SU-DHL-6 (cell line): ENCODE data around the gene MRPS22.

ENCODE experiments used
- H2AFZ ChIP-seq: fragments of 200-600 bp; sonication (generic); 2 replicates; pipeline ENCODE4 v1.6.1; 2014; ENCODE audit warnings: low read depth, mild to moderate bottlenecking, moderate library complexity, mixed read lengths, antibody characterized with exemption, low read length; ENCODE audit not compliant: severe bottlenecking
- H3F3A ChIP-seq: fragments of 200-600 bp; shearing (Covaris generic); 2 replicates; pipeline ENCODE4 v1.6.0; 2016; ENCODE audit warnings: antibody characterized with exemption, mild to moderate bottlenecking; ENCODE audit not compliant: insufficient read depth
- H3K27ac ChIP-seq: fragments of 200-600 bp; sonication (generic); 2 replicates; pipeline ENCODE4 v1.5.1; 2016; ENCODE audit warnings: low read depth, mild to moderate bottlenecking, low read length, moderate library complexity, mixed read lengths
- H3K27me3 ChIP-seq: fragments of 200-600 bp; sonication (generic), shearing (Covaris generic); 2 replicates; pipeline ENCODE4 v1.6.0; 2014; ENCODE audit warnings: mild to moderate bottlenecking, low read length
- H3K36me3 ChIP-seq: fragments of 200-600 bp; sonication (generic); 2 replicates; pipeline ENCODE4 v1.6.1; 2014; ENCODE audit warnings: mild to moderate bottlenecking, low read length, mixed read lengths
- H3K4me2 ChIP-seq: fragments of 300-600, 200-600 bp; shearing (Covaris generic), sonication (generic); 2 replicates; pipeline ENCODE4 v1.6.0; 2014; ENCODE audit warnings: low read length, low read depth, mild to moderate bottlenecking; ENCODE audit not compliant: poor library complexity, severe bottlenecking
- H3K4me3 ChIP-seq: fragments of 200-600 bp; sonication (generic); 2 replicates; pipeline ENCODE4 v1.5.1; 2014; ENCODE audit warnings: antibody characterized with exemption, low read length, mild to moderate bottlenecking, mixed read lengths; ENCODE audit not compliant: insufficient read depth, poor library complexity, severe bottlenecking
- H3K79me2 ChIP-seq: fragments of 200-600 bp; sonication (generic); 2 replicates; pipeline ENCODE4 v1.6.1; 2014; ENCODE audit warnings: mild to moderate bottlenecking, low read length, moderate library complexity; ENCODE audit not compliant: insufficient read depth
- H3K9ac ChIP-seq: fragments of 200-600 bp; sonication (generic); 2 replicates; pipeline ENCODE4 v1.7.0; 2014; ENCODE audit warnings: mild to moderate bottlenecking, low read length
- H3K9me2 ChIP-seq: fragments of 200-600 bp; sonication (generic); replicated peaks from 2 replicates; pipeline ENCODE4 v1.6.1; 2014; ENCODE audit warnings: low read length; ENCODE audit not compliant: insufficient read depth
- H3K9me3 ChIP-seq: fragments of 200-600 bp; sonication (generic); 2 replicates; pipeline ENCODE4 v1.6.1; 2014; ENCODE audit warnings: low read length, mixed read lengths; ENCODE audit not compliant: insufficient read depth
- H4K20me1 ChIP-seq: fragments of 200-600 bp; sonication (generic); 2 replicates; pipeline ENCODE4 v1.6.1; 2014; ENCODE audit warnings: low read depth, mild to moderate bottlenecking, antibody characterized with exemption, low read length, moderate library complexity, mixed read lengths
- EZH2phosphoT487 ChIP-seq: fragments of 200-600 bp; sonication (generic), shearing (Covaris generic); conservative IDR thresholded peaks from 2 replicates; pipeline ENCODE4 v1.6.1; 2018; ENCODE audit warnings: mild to moderate bottlenecking, antibody characterized with exemption, low read length, moderate library complexity, mixed read lengths
- TF ChIP-seq, protein P1 (sequence below): fragments of 200-600 bp; sonication (generic); IDR thresholded peaks from one replicate; pipeline ENCODE4 v1.5.1; 2017; ENCODE audit warnings: antibody characterized with exemption, mild to moderate bottlenecking, low read length, moderate library complexity; ENCODE audit not compliant: insufficient read depth, poor library complexity, severe bottlenecking

The MRPS22 gene

GRCh38 chr3:139374099-139374498, 30.3 kb downstream of the MRPS22 start:
- Histone ChIP-seq H3K27ac (no peak overlapping the region), H3K27me3 (no peaks in the 10 kb centered on the region), H3F3A (no peaks in the 10 kb centered on the region), H3K36me3 (peaks cover 65% of the 10 kb centered on the region), H2AFZ (no peak overlapping the region), H3K4me3 (no peak overlapping the region), H3K9ac (no peak overlapping the region), H3K79me2 (0 out of 2 replicates have a peak, but pooled peaks cover 2% of the 10 kb centered on the region), H4K20me1 (no peaks in the 10 kb centered on the region), H3K9me3 (no peaks in the 10 kb centered on the region), H3K9me2 (no peaks in the 10 kb centered on the region), H3K4me2 (no peak overlapping the region)
- TF ChIP-seq, protein P1, sequence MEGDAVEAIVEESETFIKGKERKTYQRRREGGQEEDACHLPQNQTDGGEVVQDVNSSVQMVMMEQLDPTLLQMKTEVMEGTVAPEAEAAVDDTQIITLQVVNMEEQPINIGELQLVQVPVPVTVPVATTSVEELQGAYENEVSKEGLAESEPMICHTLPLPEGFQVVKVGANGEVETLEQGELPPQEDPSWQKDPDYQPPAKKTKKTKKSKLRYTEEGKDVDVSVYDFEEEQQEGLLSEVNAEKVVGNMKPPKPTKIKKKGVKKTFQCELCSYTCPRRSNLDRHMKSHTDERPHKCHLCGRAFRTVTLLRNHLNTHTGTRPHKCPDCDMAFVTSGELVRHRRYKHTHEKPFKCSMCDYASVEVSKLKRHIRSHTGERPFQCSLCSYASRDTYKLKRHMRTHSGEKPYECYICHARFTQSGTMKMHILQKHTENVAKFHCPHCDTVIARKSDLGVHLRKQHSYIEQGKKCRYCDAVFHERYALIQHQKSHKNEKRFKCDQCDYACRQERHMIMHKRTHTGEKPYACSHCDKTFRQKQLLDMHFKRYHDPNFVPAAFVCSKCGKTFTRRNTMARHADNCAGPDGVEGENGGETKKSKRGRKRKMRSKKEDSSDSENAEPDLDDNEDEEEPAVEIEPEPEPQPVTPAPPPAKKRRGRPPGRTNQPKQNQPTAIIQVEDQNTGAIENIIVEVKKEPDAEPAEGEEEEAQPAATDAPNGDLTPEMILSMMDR: no peak
- no peak for TF ChIP-seq EZH2phosphoT487

DNA sequence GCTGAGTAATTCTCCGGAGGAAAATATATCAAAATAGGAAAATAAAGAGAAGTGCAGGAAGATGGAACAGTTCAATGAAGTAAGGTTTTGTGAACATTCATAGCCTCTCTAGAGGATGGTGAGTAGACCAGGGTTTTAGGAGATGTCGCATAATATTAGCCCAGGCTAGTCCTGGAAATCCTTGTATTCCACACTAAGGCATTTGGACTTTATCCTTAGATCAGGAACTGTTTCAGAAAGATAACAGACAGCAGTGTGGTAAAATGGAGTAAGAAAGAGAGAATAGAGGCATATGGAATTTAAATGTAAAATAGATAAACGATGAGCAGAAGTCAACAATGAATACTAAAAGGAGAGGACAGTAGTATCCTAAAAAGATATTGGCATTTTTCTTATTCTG, 33.6 kb downstream of the MRPS22 start:
- no peak overlapping the region for H3K4me3 ChIP-seq
- no peaks in the 10 kb centered on the region for H3K27me3 ChIP-seq
- no peaks in the 10 kb centered on the region for H3K9me2 ChIP-seq
- H3K9me3 ChIP-seq: no peaks in the 10 kb centered on the region
- no peak overlapping the region for H3K4me2 ChIP-seq
- H4K20me1 ChIP-seq: peaks cover 4% of the 10 kb centered on the region; the same call in 1 of the 2 replicates
- H2AFZ ChIP-seq: no peak overlapping the region
- H3K79me2 ChIP-seq: peaks cover 22% of the 10 kb centered on the region
- peaks cover 48% of the 10 kb centered on the region for H3K36me3 ChIP-seq
- H3K27ac ChIP-seq: no peak overlapping the region
- no peak overlapping the region for H3K9ac ChIP-seq
- H3F3A ChIP-seq: no peaks in the 10 kb centered on the region
- TF ChIP-seq EZH2phosphoT487: no peak
- TF ChIP-seq, protein P1: no peak

DNA sequence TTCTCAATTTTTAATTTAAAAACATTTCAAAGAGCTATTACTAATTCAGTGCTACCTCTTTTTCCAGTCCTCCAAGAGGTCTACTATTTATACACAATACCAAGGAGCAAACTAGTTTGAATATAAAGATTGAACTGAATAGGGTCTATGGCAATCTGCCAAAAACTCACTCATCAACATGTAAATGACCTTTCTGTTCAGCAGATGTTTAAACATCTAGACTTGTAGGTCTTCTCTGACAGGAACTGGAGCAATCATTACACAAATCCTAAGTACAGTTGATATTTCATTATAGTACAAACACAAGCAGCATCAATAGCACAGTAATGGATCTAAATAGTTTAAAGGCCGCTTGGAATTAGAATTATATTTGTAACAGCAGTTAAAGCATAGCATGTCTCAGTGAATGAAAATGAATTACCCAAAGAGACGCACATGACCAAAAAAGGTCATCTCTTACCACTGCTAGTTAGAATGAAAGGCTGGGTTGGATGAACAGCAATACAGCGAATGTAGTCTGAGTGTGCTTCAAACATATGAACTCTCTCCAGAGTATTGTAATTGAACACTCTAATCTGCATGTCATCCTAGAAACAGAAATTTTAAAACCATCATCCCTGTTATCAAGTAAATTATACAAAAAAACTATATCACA, 34.9 kb downstream of the MRPS22 start:
- Histone ChIP-seq H4K20me1 (peaks cover 8% of the 10 kb centered on the region; the same call in 1 of the 2 replicates), H2AFZ (no peak overlapping the region), H3K27me3 (no peaks in the 10 kb centered on the region), H3K9me3 (no peaks in the 10 kb centered on the region), H3F3A (no peaks in the 10 kb centered on the region), H3K27ac (no peak overlapping the region), H3K4me3 (no peak overlapping the region), H3K36me3 (peaks cover 37% of the 10 kb centered on the region), H3K79me2 (peaks cover 24% of the 10 kb centered on the region), H3K9me2 (no peaks in the 10 kb centered on the region), H3K4me2 (no peak overlapping the region), H3K9ac (no peak overlapping the region)
- TF ChIP-seq, protein P1: no peak
- no peak for TF ChIP-seq EZH2phosphoT487
